ENCODE measurements around the gene NUP210.

The NUP210 gene

GRCh38 chr3:13275376-13276005, 144.6 kb downstream of the NUP210 start:
- no peaks in the 10 kb centered on the region for H3K36me3 ChIP-seq (ENCODE audit: insufficient read depth, low read length)
- TF ChIP-seq EZH2 (IDR thresholded peaks at IDR 0.05; ENCODE audit: borderline replicate concordance, low read depth, low read length, severe bottlenecking) (no peak), CTCF (IDR thresholded peaks at IDR 0.05; ENCODE audit: borderline replicate concordance, extremely low read depth, low read length, poor library complexity, severe bottlenecking) (no peak)

GRCh38 chr3:13274551-13275332, 145.4 kb downstream of the NUP210 start:
- Histone ChIP-seq H3K79me2 (ENCODE audit: insufficient read depth, low read length) (no peaks in the 10 kb centered on the region), H3K27ac (ENCODE audit: low read length) (no peak overlapping the region), H3K4me2 (ENCODE audit: insufficient read depth, low read length) (no peak overlapping the region)

More at GRCh38 chr3:13275376-13276005, 144.6 kb downstream of the NUP210 start:
- Histone ChIP-seq H3K4me2 (ENCODE audit: insufficient read depth, low read length) (no peak overlapping the region), H3K4me1 (ENCODE audit: insufficient read depth, low read length) (peaks cover 18% of the 10 kb centered on the region), H3K9ac (ENCODE audit: low read depth, low read length) (no peak overlapping the region), H3K27ac (ENCODE audit: low read length) (no peak overlapping the region), H3K9me3 (ENCODE audit: insufficient read depth, low read length, severe bottlenecking) (no peaks in the 10 kb centered on the region), H3K4me3 (ENCODE audit: low read depth in 1 of 2, low read length in 2 of 2) (no peak overlapping the region), H3K79me2 (ENCODE audit: insufficient read depth, low read length) (no peaks in the 10 kb centered on the region), H2AFZ (ENCODE audit: low read depth, low read length) (no peak overlapping the region), H3K27me3 (ENCODE audit: insufficient read depth, low read length, poor library complexity) (no peaks in the 10 kb centered on the region), H4K20me1 (ENCODE audit: insufficient read depth, low read length) (no peaks in the 10 kb centered on the region)
- DNase-seq (no peak), ATAC-seq (ENCODE audit: insufficient read depth, low read depth) (no peak)

DNA sequence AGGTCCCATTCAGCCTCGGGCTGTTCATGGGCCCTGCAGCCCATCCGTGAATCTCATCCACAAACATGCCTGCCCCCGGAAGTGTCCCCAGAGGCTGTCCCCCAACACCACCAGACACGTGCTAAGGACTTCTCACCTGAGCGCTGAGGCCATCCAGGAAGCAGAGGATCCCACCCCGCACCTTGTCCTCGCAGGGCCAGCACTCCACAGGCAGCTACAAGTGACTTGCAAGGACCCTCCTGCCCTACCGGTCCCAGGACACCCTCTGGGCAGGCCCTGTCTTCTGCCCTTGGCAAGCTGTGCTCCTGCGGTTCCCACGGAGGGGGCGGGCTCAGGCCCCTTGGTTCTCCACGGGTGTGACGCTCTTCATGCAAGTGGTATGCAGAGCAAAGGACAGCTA, 146.0 kb downstream of the NUP210 start:
- no peaks in the 10 kb centered on the region for H3K79me2 ChIP-seq (ENCODE audit: insufficient read depth, low read length)
- H3K36me3 ChIP-seq (ENCODE audit: insufficient read depth, low read length) = no peaks in the 10 kb centered on the region
- DNase-seq = no peak
- TF ChIP-seq CTCF (IDR thresholded peaks at IDR 0.05; ENCODE audit: borderline replicate concordance, extremely low read depth, low read length, poor library complexity, severe bottlenecking) = no peak
- no peak for TF ChIP-seq EZH2 (IDR thresholded peaks at IDR 0.05; ENCODE audit: borderline replicate concordance, low read depth, low read length, severe bottlenecking)
- H4K20me1 ChIP-seq (ENCODE audit: insufficient read depth, low read length) = no peaks in the 10 kb centered on the region
- H3K4me2 ChIP-seq (ENCODE audit: insufficient read depth, low read length) = no peak overlapping the region
- ATAC-seq (ENCODE audit: insufficient read depth, low read depth) = peak; percentile 47; the same call in 2 of the 3 replicates
- H2AFZ ChIP-seq (ENCODE audit: low read depth, low read length) = no peak overlapping the region
- no peak overlapping the region for H3K9ac ChIP-seq (ENCODE audit: low read depth, low read length)
- peaks cover 18% of the 10 kb centered on the region for H3K4me1 ChIP-seq (ENCODE audit: insufficient read depth, low read length)
- H3K27me3 ChIP-seq (ENCODE audit: insufficient read depth, low read length, poor library complexity) = no peaks in the 10 kb centered on the region
- H3K4me3 ChIP-seq (ENCODE audit: low read depth in 1 of 2, low read length in 2 of 2) = no peak overlapping the region
- H3K9me3 ChIP-seq (ENCODE audit: insufficient read depth, low read length, severe bottlenecking) = no peaks in the 10 kb centered on the region
- H3K27ac ChIP-seq (ENCODE audit: low read length) = no peak overlapping the region

More at GRCh38 chr3:13274551-13275332, 145.4 kb downstream of the NUP210 start:
- Histone ChIP-seq H3K9ac (ENCODE audit: low read depth, low read length) (no peak overlapping the region), H3K4me3 (ENCODE audit: low read depth in 1 of 2, low read length in 2 of 2) (no peak overlapping the region), H3K4me1 (ENCODE audit: insufficient read depth, low read length) (peaks cover 18% of the 10 kb centered on the region), H4K20me1 (ENCODE audit: insufficient read depth, low read length) (no peaks in the 10 kb centered on the region), H2AFZ (ENCODE audit: low read depth, low read length) (no peak overlapping the region), H3K27me3 (ENCODE audit: insufficient read depth, low read length, poor library complexity) (no peaks in the 10 kb centered on the region), H3K9me3 (ENCODE audit: insufficient read depth, low read length, severe bottlenecking) (no peaks in the 10 kb centered on the region), H3K36me3 (ENCODE audit: insufficient read depth, low read length) (no peaks in the 10 kb centered on the region)
- peak; percentile 60 for ATAC-seq (ENCODE audit: insufficient read depth, low read depth)
- TF ChIP-seq CTCF (IDR thresholded peaks at IDR 0.05; ENCODE audit: borderline replicate concordance, extremely low read depth, low read length, poor library complexity, severe bottlenecking) = peak; percentile 9
- no peak for TF ChIP-seq EZH2 (IDR thresholded peaks at IDR 0.05; ENCODE audit: borderline replicate concordance, low read depth, low read length, severe bottlenecking)
- DNase-seq = peak; percentile 44
